Osteocyte (in vitro differentiated cells): ENCODE measurements around the gene DPEP3. TPM values are rescaled to one million over a fixed set of nuclear protein-coding genes. Genes with fewer than 3 reads are reported as not detected.
"Not testable (repeated sequence)": the region's sequence is repeated elsewhere in the genome, so short reads cannot be mapped to it uniquely, and the experiment has no call there.

Experiments used
- DNase-seq: peaks from one replicate; pipeline ENCODE4 v3.0.0; 2021; ENCODE audit warnings: mixed read lengths; ENCODE audit not compliant: unreplicated experiment; ENCODE audit errors: extremely low spot score
- H3K27ac Mint-ChIP-seq: one replicate; pipeline ENCODE4 v1.8.0; 2021; ENCODE audit warnings: mild to moderate bottlenecking, mixed read lengths; ENCODE audit not compliant: unreplicated experiment
- H3K27me3 Mint-ChIP-seq: one replicate; pipeline ENCODE4 v1.8.0; 2021; ENCODE audit warnings: mixed read lengths; ENCODE audit not compliant: unreplicated experiment
- H3K36me3 Mint-ChIP-seq: one replicate; pipeline ENCODE4 v1.8.0; 2021; ENCODE audit warnings: mixed read lengths; ENCODE audit not compliant: unreplicated experiment
- H3K4me1 Mint-ChIP-seq: one replicate; pipeline ENCODE4 v1.8.0; 2021; ENCODE audit warnings: mixed read lengths; ENCODE audit not compliant: unreplicated experiment
- H3K4me3 Mint-ChIP-seq: one replicate; pipeline ENCODE4 v1.8.0; 2021; ENCODE audit warnings: mild to moderate bottlenecking, moderate library complexity, mixed read lengths; ENCODE audit not compliant: unreplicated experiment
- H3K9me3 Mint-ChIP-seq: one replicate; pipeline ENCODE4 v1.8.0; 2021; ENCODE audit warnings: mixed read lengths; ENCODE audit not compliant: unreplicated experiment
- CTCF ChIP-seq: fragments of 200-600 bp; sonication (generic); IDR thresholded peaks from 2 replicates; pipeline ENCODE4 v1.5.0; 2021; ENCODE audit warnings: antibody characterized with exemption, mild to moderate bottlenecking, moderate library complexity
- total RNA-seq: library from RNA; stranded (reverse); gene quantifications from 2 replicates; pipeline ENCODE4 v1.2.1, GENCODE V29; 2021

The DPEP3 gene
- total RNA-seq, 1 donor from 2014 or later, result not detected

GRCh38 chr16:67999985-68000384 is 19.7 kb upstream of the DPEP3 start:
- H3K27ac Mint-ChIP-seq, result no peak overlapping the region
- TF ChIP-seq CTCF, result no peak
- H3K36me3 Mint-ChIP-seq, result no peaks in the 10 kb centered on the region
- H3K4me3 Mint-ChIP-seq, result no peak overlapping the region
- DNase-seq, result no peak
- no peaks in the 10 kb centered on the region for H3K27me3 Mint-ChIP-seq
- no peaks in the 10 kb centered on the region for H3K4me1 Mint-ChIP-seq
- H3K9me3 Mint-ChIP-seq, result no peaks in the 10 kb centered on the region

GRCh38 chr16:67998779-67999688 is 18.7 kb upstream of the DPEP3 start, which contains the start of gene DPEP2:
Gene DPEP2 (minus strand): TSS chr16:67999484. CDS start chr16:67993212, 6,272 bp downstream.
- H3K27me3 Mint-ChIP-seq, H3K27ac Mint-ChIP-seq, H3K4me1 Mint-ChIP-seq, H3K36me3 Mint-ChIP-seq, H3K4me3 Mint-ChIP-seq, DNase-seq, H3K9me3 Mint-ChIP-seq: not testable (repeated sequence)

DNA sequence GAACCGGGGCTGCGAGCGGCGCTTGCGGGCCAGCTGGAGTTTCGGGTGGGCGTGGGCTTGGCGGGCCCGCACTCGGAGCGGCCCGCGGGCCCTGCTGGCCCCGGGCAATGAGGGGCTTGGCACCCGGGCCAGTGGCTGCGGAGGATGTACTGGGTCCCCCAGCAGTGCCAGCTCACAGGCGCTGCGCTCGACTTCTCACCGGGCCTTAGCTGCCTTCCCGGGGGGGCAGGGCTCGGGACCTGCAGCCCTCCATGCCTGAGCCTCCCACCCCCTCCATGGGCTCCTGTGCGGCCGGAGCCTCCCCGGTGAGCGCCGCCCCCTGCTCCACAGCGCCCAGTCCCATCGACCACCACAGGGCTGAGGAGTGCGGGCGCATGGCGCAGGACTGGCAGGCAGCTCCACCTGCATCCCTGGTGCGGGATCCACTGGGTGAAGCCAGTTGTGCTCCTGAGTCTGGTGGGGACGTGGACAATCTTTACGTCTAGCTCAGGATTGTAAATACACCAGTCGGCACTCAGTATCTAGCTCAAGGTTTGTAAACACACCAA is 18.0 kb upstream of the DPEP3 start:
- not testable (repeated sequence) for H3K27ac Mint-ChIP-seq, H3K27me3 Mint-ChIP-seq, H3K9me3 Mint-ChIP-seq, DNase-seq, H3K36me3 Mint-ChIP-seq, H3K4me3 Mint-ChIP-seq, H3K4me1 Mint-ChIP-seq

DNA sequence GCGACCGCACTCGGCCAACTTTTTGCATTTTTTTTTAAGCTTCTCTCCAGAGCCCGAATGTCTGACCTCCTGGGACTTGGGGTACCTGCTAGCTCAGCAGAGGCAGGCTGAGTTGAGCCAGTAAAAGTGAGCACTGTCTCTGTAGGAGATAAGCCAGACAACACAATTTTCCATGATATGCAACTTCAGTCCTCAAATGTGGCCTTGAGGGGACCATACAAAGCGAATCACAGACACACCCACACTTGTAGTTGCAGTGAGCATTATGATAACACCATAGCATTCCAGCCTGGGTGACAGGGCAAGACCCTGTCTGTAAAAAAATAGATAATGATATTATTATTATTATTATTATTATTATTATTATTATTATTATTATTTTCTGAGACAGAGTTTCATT is 16.4 kb upstream of the DPEP3 start:
- H3K4me1 Mint-ChIP-seq, result peaks cover 6% of the 10 kb centered on the region
- H3K9me3 Mint-ChIP-seq, result no peaks in the 10 kb centered on the region
- no peak for DNase-seq
- no peak overlapping the region for H3K4me3 Mint-ChIP-seq
- H3K27me3 Mint-ChIP-seq, result no peaks in the 10 kb centered on the region
- no peak for TF ChIP-seq CTCF
- no peaks in the 10 kb centered on the region for H3K36me3 Mint-ChIP-seq
- no peak overlapping the region for H3K27ac Mint-ChIP-seq

GRCh38 chr16:67995423-67995822 is 15.1 kb upstream of the DPEP3 start:
- Mint-ChIP-seq H3K36me3 (no peaks in the 10 kb centered on the region), H3K9me3 (no peaks in the 10 kb centered on the region), H3K4me3 (no peak overlapping the region), H3K27ac (no peak overlapping the region), H3K4me1 (peaks cover 6% of the 10 kb centered on the region), H3K27me3 (no peaks in the 10 kb centered on the region)
- no peak for TF ChIP-seq CTCF
- DNase-seq, result no peak

GRCh38 chr16:67994040-67994408 is 13.7 kb upstream of the DPEP3 start:
- not testable (repeated sequence) for H3K4me3 Mint-ChIP-seq, H3K36me3 Mint-ChIP-seq

More at GRCh38 chr16:67994040-67994408, 13.7 kb upstream of the DPEP3 start:
- not testable (repeated sequence) for H3K9me3 Mint-ChIP-seq, H3K27me3 Mint-ChIP-seq, DNase-seq, H3K4me1 Mint-ChIP-seq, H3K27ac Mint-ChIP-seq
